DND-41 (cell line): ENCODE data around the gene NCF4.

Experiments used
- CTCF ChIP-seq: IDR thresholded peaks from 2 replicates; pipeline ENCODE4 v1.5.1; 2012; ENCODE audit warnings: borderline replicate concordance, low read length, moderate library complexity, mild to moderate bottlenecking; ENCODE audit not compliant: poor library complexity, severe bottlenecking; ENCODE audit errors: extremely low read depth
- EZH2 ChIP-seq: IDR thresholded peaks from 3 replicates; pipeline ENCODE4 v1.6.1; 2012; ENCODE audit warnings: borderline replicate concordance, low read depth, mild to moderate bottlenecking, moderate library complexity, low read length, inconsistent platforms; ENCODE audit not compliant: severe bottlenecking

GRCh38 chr22:36921309-36922104 is 60.7 kb downstream of the NCF4 start:
- TF ChIP-seq CTCF (no peak), EZH2 (no peak)
